ENCODE measurements around the gene ITPA. TPM values are rescaled to one million over a fixed set of nuclear protein-coding genes. Genes with fewer than 3 reads are reported as not detected.
"Not testable (repeated sequence)": the region's sequence is repeated elsewhere in the genome, so short reads cannot be mapped to it uniquely, and the experiment has no call there.

The ITPA gene
- total RNA-seq, 1 experiment from 2014 or later = 59.3 TPM

DNA sequence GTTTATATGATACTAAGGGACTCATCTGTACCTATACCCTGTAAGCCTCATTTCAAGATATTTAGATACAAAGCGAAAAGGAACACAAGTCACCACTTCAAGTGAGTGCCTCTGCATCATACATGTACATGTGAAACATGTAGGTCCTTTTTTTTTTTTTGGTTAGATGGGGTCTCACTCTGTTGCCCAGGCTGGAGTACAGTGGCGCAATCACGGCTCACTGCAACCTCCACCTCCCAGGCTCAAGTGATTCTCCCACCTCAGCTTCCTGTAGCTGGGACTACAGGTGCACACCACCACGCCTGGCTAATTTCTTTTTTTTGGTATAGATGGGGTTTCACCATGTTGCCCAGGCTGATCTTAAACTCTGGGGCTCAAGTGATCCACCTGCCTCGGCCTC is 26.9 kb upstream of the ITPA start:
- H3K27ac ChIP-seq; DNase-seq (ENCODE audit: low read depth in 1 of 2, low spot score in 2 of 2): not testable (repeated sequence)

GRCh38 chr20:3183896-3184612 is 25.2 kb upstream of the ITPA start:
- Histone ChIP-seq H3K4me1 (replicated peaks) (no peaks in the 10 kb centered on the region; the same call in 1 of the 2 replicates), H3K36me3 (no peaks in the 10 kb centered on the region), H3K27me3 (replicated peaks) (no peaks in the 10 kb centered on the region), H3K9me3 (replicated peaks) (no peaks in the 10 kb centered on the region), H3K4me3 (no peak overlapping the region), H3K27ac (no peak overlapping the region)
- no peak for DNase-seq (ENCODE audit: low read depth in 1 of 2, low spot score in 2 of 2)

More for the DNA sequence above, 26.9 kb upstream of the ITPA start:
- H3K4me1 ChIP-seq (replicated peaks); H3K36me3 ChIP-seq; H3K9me3 ChIP-seq (replicated peaks); H3K4me3 ChIP-seq; H3K27me3 ChIP-seq (replicated peaks): not testable (repeated sequence)

DNA sequence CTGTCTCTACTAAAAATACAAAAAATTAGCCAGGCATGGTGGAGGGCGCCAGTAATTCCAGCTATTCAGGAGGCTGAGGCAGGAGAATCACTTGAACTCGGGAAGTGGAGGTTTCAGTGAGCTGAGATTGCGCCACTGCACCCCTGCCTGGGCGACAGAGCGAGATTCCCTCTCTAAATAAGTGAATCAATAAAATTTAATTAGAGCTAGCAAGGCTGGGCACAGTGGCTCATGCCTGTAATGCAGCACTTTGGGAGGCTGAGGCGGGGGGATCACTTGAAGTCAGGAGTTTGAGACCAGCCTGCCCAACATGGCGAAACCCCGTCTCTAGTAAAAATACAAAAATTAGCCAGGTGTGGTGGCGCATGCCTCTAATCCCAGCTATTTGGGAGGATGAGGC is 21.4 kb upstream of the ITPA start:
- not testable (repeated sequence) for H3K4me1 ChIP-seq (replicated peaks); H3K4me3 ChIP-seq; H3K9me3 ChIP-seq (replicated peaks); DNase-seq (ENCODE audit: low read depth in 1 of 2, low spot score in 2 of 2); H3K27ac ChIP-seq; H3K27me3 ChIP-seq (replicated peaks)
- peaks cover 12% of the 10 kb centered on the region for H3K36me3 ChIP-seq

DNA sequence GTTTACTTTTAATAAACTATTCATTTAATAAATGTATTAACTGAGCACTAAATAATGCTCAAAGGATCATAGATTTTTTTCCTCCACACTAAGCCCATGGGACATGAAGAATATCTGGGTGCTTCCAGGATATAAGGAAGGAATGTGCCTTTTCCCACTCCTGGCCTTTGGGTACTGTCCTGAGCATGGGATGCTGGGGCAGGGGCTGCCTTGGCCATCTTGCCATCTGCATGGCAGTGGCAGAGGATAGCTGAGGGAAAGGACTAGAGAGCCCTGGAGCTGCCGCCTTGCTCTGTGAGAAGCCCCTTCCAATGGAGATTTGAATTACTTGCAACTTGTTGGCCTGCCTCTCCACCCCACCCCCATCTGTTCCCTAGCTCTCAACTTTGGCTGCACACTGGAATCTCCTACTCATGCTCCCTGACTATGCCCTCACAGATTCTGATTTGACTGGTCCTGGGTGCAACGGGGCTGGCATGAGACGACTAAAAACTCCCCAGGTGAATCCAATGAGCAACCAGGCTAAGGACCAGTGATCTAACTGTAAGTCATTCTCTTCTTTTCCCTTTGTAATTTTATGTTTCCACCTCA is 20.4 kb upstream of the ITPA start:
- H3K4me1 ChIP-seq (replicated peaks) = no peaks in the 10 kb centered on the region; the same call in 1 of the 2 replicates
- no peaks in the 10 kb centered on the region for H3K9me3 ChIP-seq (replicated peaks)
- no peak for DNase-seq (ENCODE audit: low read depth in 1 of 2, low spot score in 2 of 2)
- no peak overlapping the region for H3K4me3 ChIP-seq
- no peaks in the 10 kb centered on the region for H3K27me3 ChIP-seq (replicated peaks)
- H3K27ac ChIP-seq = no peak overlapping the region
- peaks cover 14% of the 10 kb centered on the region for H3K36me3 ChIP-seq

DNA sequence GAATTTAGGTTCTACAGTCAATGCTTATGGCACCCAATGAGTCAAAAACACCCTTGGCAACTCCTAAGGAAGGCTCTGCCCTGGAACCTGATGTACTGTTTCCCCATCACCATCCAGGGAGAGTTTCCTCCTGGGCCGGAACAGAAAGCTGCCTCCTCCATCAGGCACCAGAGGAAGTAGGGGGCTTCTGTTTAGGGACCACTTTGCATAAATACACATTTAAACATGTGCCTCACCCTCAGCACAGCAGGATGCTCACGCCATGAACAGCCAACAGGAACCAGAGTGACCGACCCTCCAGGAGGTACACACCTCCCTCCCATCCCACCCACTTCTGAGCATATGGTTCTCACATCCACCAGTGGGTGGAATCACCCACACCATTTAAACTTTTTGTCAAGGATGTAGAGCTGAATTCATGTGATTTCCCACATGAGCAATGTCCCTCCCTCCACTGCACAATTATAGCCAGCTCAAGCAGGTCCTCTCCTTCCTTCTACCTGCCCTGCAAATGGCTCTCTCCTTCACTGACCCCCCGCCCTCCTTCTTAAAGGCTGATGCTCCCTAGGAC is 19.7 kb upstream of the ITPA start:
- H3K27me3 ChIP-seq (replicated peaks) = no peaks in the 10 kb centered on the region
- peaks cover 21% of the 10 kb centered on the region for H3K36me3 ChIP-seq
- no peak overlapping the region for H3K27ac ChIP-seq
- no peak for DNase-seq (ENCODE audit: low read depth in 1 of 2, low spot score in 2 of 2)
- no peak overlapping the region for H3K4me3 ChIP-seq
- no peaks in the 10 kb centered on the region for H3K4me1 ChIP-seq (replicated peaks)
- H3K9me3 ChIP-seq (replicated peaks) = no peaks in the 10 kb centered on the region

DNA sequence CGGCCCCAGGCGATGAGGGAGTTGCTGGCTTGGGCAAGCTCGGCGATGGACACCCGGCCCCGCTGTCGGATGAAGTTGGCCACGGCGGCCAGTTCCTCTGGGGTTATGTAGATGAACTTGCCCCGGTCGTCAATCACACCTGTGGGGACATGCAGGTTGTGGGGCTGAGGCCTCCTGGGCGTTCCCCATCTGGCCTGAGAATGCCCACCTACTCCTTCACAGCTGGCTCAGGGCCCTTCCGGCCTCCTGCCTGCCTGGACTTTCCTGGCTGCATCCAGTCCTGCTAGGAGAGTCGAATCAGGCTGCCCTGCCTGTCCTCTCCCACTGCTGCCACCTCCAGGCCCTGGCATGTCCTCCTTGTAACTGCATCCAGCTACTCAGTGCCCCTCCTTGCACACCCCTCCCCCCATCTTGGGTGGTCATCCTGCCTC is 18.6 kb upstream of the ITPA start:
- H3K27ac ChIP-seq = no peak overlapping the region
- no peak for DNase-seq (ENCODE audit: low read depth in 1 of 2, low spot score in 2 of 2)
- no peaks in the 10 kb centered on the region for H3K4me1 ChIP-seq (replicated peaks)
- H3K27me3 ChIP-seq (replicated peaks) = no peaks in the 10 kb centered on the region
- H3K9me3 ChIP-seq (replicated peaks) = no peaks in the 10 kb centered on the region
- H3K36me3 ChIP-seq = peaks cover 28% of the 10 kb centered on the region
- H3K4me3 ChIP-seq = no peak overlapping the region

- Histone ChIP-seq H3K27me3 (replicated peaks) (no peaks in the 10 kb centered on the region), H3K4me1 (replicated peaks) (no peaks in the 10 kb centered on the region), H3K4me3 (no peak overlapping the region), H3K9me3 (replicated peaks) (no peaks in the 10 kb centered on the region), H3K36me3 (peaks cover 32% of the 10 kb centered on the region), H3K27ac (no peak overlapping the region)
- DNase-seq (ENCODE audit: low read depth in 1 of 2, low spot score in 2 of 2) = no peak
These were observed 16.9 kb upstream of the ITPA start for GRCh38 chr20:3192226-3193015.

- no peaks in the 10 kb centered on the region for H3K9me3 ChIP-seq (replicated peaks)
- no peak overlapping the region for H3K27ac ChIP-seq
- no peak overlapping the region for H3K4me3 ChIP-seq
- H3K36me3 ChIP-seq = peaks cover 33% of the 10 kb centered on the region
- H3K27me3 ChIP-seq (replicated peaks) = no peaks in the 10 kb centered on the region
- H3K4me1 ChIP-seq (replicated peaks) = no peaks in the 10 kb centered on the region
- DNase-seq (ENCODE audit: low read depth in 1 of 2, low spot score in 2 of 2) = no peak
These were observed 15.3 kb upstream of the ITPA start for GRCh38 chr20:3193806-3194616.

- H3K27me3 ChIP-seq (replicated peaks) = no peaks in the 10 kb centered on the region
- H3K27ac ChIP-seq = no peak overlapping the region
- H3K36me3 ChIP-seq = peaks cover 41% of the 10 kb centered on the region
- no peak overlapping the region for H3K4me3 ChIP-seq
- no peaks in the 10 kb centered on the region for H3K4me1 ChIP-seq (replicated peaks)
- DNase-seq (ENCODE audit: low read depth in 1 of 2, low spot score in 2 of 2) = no peak
- no peaks in the 10 kb centered on the region for H3K9me3 ChIP-seq (replicated peaks)
These were observed 14.5 kb upstream of the ITPA start for GRCh38 chr20:3194617-3195280.

- H3K36me3 ChIP-seq = peaks cover 45% of the 10 kb centered on the region
- no peaks in the 10 kb centered on the region for H3K9me3 ChIP-seq (replicated peaks)
- H3K4me1 ChIP-seq (replicated peaks) = no peaks in the 10 kb centered on the region
- H3K4me3 ChIP-seq = no peak overlapping the region
- no peak overlapping the region for H3K27ac ChIP-seq
- H3K27me3 ChIP-seq (replicated peaks) = no peaks in the 10 kb centered on the region
- DNase-seq (ENCODE audit: low read depth in 1 of 2, low spot score in 2 of 2) = no peak
These were observed 13.6 kb upstream of the ITPA start for GRCh38 chr20:3195590-3196237.

DNA sequence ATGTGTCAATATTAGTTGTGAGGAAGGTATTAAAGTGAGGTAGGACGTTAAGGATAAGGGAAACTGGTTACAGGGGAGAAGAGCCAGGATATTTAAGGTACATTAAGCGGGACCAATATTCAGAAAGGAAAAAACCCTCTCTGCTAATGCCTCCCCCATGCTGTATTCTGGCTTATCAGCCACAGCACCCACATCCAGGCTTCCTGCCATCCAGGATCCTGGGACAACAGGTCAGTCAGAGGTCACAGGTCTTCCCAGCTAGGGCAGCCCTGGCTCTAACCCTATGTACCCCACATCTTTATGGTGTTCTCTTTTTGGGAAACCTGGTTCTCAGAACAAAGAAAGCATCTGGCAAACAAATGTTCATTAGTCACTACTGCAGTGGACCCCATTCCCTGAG is 10.1 kb upstream of the ITPA start:
- Histone ChIP-seq H3K27me3 (replicated peaks) (no peaks in the 10 kb centered on the region), H3K4me3 (no peak overlapping the region), H3K9me3 (replicated peaks) (no peaks in the 10 kb centered on the region), H3K36me3 (peaks cover 47% of the 10 kb centered on the region), H3K27ac (no peak overlapping the region), H3K4me1 (replicated peaks) (peaks cover 11% of the 10 kb centered on the region)
- no peak for DNase-seq (ENCODE audit: low read depth in 1 of 2, low spot score in 2 of 2)

DNA sequence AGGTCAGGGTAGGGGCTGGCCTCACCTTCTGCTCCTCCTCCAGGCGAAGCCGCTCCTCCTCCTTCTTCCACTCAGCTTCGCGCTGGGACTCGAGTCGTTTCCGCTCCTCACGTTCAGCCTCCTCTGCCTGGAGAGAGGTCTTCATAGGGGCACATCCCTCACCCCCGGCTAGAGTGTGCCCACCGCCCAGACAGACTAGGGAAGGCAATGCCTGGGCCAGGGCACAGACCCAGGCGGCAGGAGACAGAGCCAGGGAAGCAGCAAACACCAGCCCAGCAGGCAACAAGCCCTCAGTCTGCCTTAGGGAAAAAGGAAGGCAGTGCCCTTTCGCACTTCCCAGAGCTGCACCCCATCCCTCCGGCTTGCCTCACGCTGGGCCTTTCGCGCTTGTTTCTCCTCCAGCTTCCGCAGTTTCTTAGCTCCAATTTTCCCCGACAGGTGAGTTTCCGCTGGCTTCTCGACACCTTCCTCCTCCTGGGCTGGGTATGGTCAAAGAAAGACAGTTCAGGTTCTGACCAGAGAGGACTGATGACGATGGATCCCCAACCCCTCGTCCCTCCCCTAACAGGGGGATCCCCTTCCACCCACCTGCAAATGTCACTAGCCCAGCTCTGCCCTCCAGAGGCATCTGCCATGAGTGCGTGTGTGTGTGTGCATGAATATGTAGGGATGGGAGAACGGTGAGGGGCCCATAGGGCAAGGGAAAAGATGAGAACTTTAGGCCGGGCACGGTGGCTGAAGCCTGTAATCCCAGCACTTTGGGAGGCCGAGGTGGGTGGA is 9.1 kb upstream of the ITPA start:
- Histone ChIP-seq H3K9me3 (replicated peaks) (no peaks in the 10 kb centered on the region), H3K4me1 (replicated peaks) (peaks cover 11% of the 10 kb centered on the region), H3K36me3 (peaks cover 37% of the 10 kb centered on the region), H3K27me3 (replicated peaks) (no peaks in the 10 kb centered on the region), H3K27ac (no peak overlapping the region), H3K4me3 (no peak overlapping the region)
- no peak for DNase-seq (ENCODE audit: low read depth in 1 of 2, low spot score in 2 of 2)
